ENCODE results near the gene SYCP1. TPM values are rescaled to one million over a fixed set of nuclear protein-coding genes. Genes with fewer than 3 reads are reported as not detected.

SYCP1 gene
- total and polyA plus RNA-seq, 2 of the 13 experiments (the other 11 are each of a cell fraction or from before 2014, with no cell fraction given) = not detected

DNA sequence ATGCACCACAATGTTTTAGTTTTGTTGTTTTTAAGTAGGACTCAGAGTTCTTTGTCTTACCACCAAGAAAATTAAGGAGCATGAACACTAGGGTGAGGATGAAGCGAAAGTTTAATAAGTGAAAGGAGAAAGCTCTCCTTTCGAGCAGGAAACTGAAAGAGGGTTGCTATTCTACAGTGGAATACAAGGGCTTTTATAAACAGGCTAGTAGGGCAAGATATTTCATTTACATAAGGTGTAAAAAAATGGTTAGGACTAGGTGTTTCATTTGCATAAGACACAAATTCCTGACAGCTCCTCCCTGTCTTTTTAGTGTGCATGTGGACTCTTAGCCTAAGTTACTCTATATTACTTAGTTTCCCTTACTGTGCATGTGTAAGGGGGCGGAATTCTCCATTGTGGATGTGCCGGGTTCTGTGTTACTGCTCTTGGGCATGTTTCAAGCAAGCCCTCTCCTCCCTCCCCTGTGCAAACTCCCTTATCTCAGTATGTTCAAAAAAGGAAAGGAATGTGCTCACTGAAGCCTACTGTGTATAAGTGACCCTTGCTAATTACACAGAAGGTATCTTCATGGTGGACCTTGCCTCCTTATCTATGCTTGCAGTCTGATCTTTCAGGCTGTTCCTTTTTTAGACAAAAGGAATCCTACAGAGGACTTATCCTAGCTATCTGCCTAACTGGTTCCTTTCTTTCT lies 182.3 kb downstream of the SYCP1 start (continued):
- TF ChIP-seq, protein P1, sequence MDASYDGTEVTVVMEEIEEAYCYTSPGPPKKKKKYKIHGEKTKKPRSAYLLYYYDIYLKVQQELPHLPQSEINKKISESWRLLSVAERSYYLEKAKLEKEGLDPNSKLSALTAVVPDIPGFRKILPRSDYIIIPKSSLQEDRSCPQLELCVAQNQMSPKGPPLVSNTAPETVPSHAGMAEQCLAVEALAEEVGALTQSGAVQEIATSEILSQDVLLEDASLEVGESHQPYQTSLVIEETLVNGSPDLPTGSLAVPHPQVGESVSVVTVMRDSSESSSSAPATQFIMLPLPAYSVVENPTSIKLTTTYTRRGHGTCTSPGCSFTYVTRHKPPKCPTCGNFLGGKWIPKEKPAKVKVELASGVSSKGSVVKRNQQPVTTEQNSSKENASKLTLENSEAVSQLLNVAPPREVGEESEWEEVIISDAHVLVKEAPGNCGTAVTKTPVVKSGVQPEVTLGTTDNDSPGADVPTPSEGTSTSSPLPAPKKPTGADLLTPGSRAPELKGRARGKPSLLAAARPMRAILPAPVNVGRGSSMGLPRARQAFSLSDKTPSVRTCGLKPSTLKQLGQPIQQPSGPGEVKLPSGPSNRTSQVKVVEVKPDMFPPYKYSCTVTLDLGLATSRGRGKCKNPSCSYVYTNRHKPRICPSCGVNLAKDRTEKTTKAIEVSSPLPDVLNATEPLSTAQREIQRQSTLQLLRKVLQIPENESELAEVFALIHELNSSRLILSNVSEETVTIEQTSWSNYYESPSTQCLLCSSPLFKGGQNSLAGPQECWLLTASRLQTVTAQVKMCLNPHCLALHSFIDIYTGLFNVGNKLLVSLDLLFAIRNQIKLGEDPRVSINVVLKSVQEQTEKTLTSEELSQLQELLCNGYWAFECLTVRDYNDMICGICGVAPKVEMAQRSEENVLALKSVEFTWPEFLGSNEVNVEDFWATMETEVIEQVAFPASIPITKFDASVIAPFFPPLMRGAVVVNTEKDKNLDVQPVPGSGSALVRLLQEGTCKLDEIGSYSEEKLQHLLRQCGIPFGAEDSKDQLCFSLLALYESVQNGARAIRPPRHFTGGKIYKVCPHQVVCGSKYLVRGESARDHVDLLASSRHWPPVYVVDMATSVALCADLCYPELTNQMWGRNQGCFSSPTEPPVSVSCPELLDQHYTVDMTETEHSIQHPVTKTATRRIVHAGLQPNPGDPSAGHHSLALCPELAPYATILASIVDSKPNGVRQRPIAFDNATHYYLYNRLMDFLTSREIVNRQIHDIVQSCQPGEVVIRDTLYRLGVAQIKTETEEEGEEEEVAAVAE (CRISPR knock-in tag; IDR thresholded peaks at IDR 0.05; ENCODE audit: borderline replicate concordance) = no peak
- TF ChIP-seq ZIK1 (CRISPR knock-in tag; IDR thresholded peaks at IDR 0.05; ENCODE audit: borderline replicate concordance, low read depth) (no peak), CREM (IDR thresholded peaks at IDR 0.05) (peak; percentile 53; the same call in 1 of the 2 replicates), CREM (CRISPR knock-in tag; IDR thresholded peaks at IDR 0.05) (no peak), XBP1 (CRISPR knock-in tag; IDR thresholded peaks at IDR 0.05) (no peak), KDM3A (CRISPR knock-in tag; IDR thresholded peaks at IDR 0.05; ENCODE audit: low read depth) (no peak), WIZ (CRISPR knock-in tag; IDR thresholded peaks at IDR 0.05) (no peak), ZKSCAN1 (IDR thresholded peaks at IDR 0.05; ENCODE audit: low read length) (peak; percentile 63; the same call in 1 of the 2 replicates), ATRX (CRISPR knock-in tag; IDR thresholded peaks at IDR 0.05; ENCODE audit: borderline replicate concordance) (no peak), NR1H2 (CRISPR knock-in tag; IDR thresholded peaks at IDR 0.05; ENCODE audit: borderline replicate concordance, low read depth) (no peak), MEIS2 (CRISPR knock-in tag; IDR thresholded peaks at IDR 0.05) (no peak), ARHGAP35 (CRISPR knock-in tag; IDR thresholded peaks at IDR 0.05; ENCODE audit: borderline replicate concordance) (no peak), ZKSCAN5 (CRISPR knock-in tag; IDR thresholded peaks at IDR 0.05) (no peak), KDM5A (IDR thresholded peaks at IDR 0.05; ENCODE audit: borderline replicate concordance, low read length) (no peak), NFATC3 (CRISPR knock-in tag; IDR thresholded peaks at IDR 0.05) (no peak), ISX (CRISPR knock-in tag; conservative IDR thresholded peaks at IDR 0.05) (no peak)
- TF ChIP-seq, protein P2, sequence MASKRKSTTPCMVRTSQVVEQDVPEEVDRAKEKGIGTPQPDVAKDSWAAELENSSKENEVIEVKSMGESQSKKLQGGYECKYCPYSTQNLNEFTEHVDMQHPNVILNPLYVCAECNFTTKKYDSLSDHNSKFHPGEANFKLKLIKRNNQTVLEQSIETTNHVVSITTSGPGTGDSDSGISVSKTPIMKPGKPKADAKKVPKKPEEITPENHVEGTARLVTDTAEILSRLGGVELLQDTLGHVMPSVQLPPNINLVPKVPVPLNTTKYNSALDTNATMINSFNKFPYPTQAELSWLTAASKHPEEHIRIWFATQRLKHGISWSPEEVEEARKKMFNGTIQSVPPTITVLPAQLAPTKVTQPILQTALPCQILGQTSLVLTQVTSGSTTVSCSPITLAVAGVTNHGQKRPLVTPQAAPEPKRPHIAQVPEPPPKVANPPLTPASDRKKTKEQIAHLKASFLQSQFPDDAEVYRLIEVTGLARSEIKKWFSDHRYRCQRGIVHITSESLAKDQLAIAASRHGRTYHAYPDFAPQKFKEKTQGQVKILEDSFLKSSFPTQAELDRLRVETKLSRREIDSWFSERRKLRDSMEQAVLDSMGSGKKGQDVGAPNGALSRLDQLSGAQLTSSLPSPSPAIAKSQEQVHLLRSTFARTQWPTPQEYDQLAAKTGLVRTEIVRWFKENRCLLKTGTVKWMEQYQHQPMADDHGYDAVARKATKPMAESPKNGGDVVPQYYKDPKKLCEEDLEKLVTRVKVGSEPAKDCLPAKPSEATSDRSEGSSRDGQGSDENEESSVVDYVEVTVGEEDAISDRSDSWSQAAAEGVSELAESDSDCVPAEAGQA (IDR thresholded peaks at IDR 0.05; ENCODE audit: low read depth) = no peak
- TF ChIP-seq, protein P2 (CRISPR knock-in tag; IDR thresholded peaks at IDR 0.05; ENCODE audit: borderline replicate concordance) = no peak
- TF ChIP-seq, protein P3, sequence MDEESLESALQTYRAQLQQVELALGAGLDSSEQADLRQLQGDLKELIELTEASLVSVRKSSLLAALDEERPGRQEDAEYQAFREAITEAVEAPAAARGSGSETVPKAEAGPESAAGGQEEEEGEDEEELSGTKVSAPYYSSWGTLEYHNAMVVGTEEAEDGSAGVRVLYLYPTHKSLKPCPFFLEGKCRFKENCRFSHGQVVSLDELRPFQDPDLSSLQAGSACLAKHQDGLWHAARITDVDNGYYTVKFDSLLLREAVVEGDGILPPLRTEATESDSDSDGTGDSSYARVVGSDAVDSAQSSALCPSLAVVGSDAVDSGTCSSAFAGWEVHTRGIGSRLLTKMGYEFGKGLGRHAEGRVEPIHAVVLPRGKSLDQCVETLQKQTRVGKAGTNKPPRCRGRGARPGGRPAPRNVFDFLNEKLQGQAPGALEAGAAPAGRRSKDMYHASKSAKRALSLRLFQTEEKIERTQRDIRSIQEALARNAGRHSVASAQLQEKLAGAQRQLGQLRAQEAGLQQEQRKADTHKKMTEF (CRISPR knock-in tag; IDR thresholded peaks at IDR 0.05) = peak; percentile 48; the same call in 1 of the 2 replicates
